GM19324 (cell line): ENCODE measurements around the gene RIMS4.

Source experiments
- ATAC-seq: cut with Tn5 transposase; IDR thresholded peaks from one replicate; pipeline ENCODE4 v1.9.1; 2021; ENCODE audit warnings: mild to moderate bottlenecking, moderate library complexity; ENCODE audit not compliant: unreplicated experiment, low FRiP score

Gene RIMS4

GRCh38 chr20:44796758-44797457 lies 13.4 kb downstream of the RIMS4 start:
- ATAC-seq = no peak

GRCh38 chr20:44796311-44796710 lies 14.0 kb downstream of the RIMS4 start:
- ATAC-seq = no peak

- ATAC-seq = no peak
Observed at GRCh38 chr20:44795836-44796235, 14.5 kb downstream of the RIMS4 start.

- ATAC-seq = no peak
Observed at GRCh38 chr20:44792796-44793195, 17.6 kb downstream of the RIMS4 start.

GRCh38 chr20:44790638-44791393 lies 19.5 kb downstream of the RIMS4 start:
- ATAC-seq = no peak

DNA sequence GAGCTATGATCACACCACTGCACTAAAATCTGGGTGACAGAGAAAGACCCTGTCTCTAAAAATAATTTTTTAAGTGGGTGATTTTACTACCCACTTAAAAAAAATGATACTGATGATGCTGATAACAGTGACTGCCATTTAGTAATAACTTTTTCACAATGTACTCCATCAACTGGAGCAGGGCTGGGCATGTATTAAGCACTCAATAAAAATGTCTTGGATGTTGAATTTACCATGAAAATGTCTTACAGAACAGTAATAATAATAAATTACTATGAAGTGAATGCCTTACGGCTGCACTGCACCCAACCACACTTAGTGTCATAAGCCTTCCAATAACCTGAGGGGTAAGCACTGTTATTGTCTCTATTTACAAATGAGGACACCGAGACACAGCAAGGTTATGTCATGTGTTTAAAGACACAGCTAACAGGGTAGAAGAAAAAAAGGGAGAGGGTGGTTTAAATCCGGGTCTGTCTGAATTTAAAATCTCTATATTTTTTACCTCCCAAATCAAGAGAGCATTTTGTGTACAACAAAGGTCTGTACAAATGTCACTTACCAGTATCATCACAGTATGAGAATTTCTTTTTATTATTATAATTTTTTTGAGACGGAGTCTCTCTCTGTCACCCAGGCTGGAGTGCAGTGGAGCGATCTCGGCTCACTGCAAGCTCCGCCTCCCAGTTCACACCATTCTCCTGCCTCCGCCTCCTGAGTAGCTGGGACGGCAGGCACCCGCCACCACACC lies 21.5 kb downstream of the RIMS4 start:
- no peak for ATAC-seq

DNA sequence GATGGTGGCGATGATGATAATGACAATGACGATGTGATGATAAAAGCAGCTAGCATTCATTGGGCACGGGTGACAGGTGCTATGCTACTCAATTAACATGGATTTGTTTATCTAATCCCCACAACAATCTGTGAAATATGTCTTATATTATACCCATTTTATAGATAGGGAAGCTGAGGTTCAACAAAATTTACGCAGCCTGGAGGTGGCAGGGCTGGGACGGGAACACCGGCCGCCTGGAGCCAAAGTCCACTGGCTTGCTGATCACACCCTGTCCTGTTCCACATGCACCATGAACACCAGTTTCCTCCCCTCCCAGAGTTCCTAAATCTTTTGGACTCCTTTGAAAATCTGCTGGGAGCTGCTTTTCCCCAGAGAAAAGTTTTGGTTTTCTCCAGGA lies 23.0 kb downstream of the RIMS4 start:
- ATAC-seq = no peak

DNA sequence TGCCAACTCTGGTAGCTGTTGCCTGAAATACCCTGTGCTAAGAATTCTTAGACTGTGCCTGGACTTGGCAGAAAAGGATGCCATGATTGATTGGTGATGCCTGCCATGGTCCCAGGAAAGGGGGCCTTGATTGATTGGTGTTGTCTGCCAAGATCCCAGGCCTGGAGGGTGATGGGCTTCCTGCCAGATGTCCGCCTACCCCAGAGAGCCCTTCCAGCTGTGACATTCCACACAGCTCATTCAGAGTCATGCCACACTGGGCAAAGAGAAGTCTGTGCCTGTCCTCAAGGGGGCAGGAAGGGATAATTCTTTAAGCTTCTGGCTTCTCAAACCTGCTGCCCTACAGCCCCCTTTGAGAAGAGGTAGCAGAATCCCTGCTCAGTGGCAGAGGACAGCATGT lies 24.6 kb downstream of the RIMS4 start:
- no peak for ATAC-seq

DNA sequence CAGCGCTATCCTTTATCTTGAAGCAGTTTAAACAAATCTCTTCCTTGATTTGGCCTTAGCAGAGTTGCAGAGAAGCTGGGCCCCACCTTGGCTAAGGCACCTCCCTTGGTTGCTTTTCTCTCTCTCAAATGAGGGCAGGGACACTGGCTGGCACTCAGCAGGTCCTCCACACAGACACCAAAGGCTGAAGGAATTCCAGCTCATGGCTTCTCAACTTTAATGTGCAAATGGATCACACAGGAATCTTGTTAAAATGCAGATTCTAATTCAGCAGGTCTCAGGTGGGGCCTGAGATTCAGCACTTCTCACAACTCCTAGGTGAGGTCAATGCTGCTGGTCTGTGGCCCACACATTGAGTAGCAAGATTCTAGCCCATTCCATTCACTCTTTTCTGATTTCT lies 25.7 kb downstream of the RIMS4 start:
- no peak for ATAC-seq

- no peak for ATAC-seq
Observed at GRCh38 chr20:44781791-44782190, 28.6 kb downstream of the RIMS4 start.

GRCh38 chr20:44781118-44781517 lies 29.2 kb downstream of the RIMS4 start:
- no peak for ATAC-seq

DNA sequence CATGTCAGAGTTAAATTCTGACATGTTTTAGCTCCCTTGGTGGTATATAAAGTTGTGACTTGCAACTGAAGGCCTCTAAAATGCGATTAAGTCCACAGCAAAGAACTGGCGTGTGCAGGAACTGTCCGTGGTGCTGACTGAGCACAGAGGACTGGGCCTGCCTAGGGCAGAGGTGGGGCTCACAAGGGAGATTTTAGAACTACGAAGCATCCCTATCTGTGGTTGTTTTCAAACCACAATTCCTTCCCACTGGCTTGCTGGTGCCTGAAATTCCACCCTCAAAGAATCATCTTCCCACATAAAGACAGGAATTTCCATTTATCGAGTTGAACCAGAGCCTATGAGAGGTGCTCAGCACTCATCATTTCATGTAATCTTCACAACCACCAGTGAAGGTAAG lies 30.1 kb downstream of the RIMS4 start:
- no peak for ATAC-seq

DNA sequence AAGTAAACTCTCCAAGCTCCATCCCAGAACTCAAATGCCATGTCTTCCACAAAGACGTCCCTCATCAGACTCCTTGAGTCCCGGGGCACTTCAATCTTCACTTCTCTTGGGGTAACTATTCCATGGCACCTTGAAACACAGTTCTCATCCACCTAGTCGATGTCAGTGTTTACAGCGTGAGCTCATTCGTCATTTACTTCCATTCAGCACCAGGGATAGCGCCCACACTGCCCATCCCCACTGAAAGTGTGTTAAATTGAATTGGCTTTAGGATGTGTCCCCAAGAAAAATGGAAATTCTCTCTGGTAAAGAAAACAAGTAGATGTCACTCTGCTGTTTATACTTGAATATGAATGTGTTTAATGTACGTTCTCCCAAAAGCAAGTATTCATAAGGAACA lies 33.4 kb downstream of the RIMS4 start:
- ATAC-seq = no peak

DNA sequence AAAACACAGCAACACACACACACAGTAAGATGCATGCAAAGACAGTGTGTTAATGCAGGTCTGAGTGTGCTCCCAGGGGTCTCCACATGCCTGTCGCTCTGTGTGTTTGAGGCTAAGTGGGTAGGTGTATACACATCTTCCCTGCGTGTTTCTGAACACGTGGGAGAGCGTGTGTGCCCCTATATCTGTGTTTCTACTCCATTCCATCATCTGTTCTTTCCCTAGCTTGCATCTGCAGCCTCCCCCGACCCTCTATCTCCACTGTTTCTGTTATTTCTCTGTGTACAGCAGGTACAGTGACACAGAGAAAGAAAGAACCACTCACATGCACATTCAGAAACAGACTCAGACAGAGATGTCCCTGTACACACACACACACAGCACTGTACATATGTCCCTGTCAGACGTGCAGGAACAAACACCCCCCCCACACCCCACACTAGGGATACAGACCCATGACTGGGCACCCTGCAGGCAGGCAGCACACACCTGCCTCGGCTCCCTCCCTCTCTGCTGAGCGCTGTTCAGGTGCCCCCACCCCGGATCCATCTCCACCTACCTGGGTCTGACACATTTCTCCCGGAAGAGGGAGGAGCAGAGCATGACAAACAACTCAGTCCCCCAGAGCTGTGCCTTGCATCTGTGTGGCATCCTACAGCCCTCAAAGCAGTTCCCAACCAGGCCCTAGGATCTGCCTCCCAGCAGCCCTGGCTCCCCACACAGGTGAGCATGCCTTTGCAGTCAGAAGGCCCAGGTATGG lies 37.1 kb downstream of the RIMS4 start:
- no peak for ATAC-seq

DNA sequence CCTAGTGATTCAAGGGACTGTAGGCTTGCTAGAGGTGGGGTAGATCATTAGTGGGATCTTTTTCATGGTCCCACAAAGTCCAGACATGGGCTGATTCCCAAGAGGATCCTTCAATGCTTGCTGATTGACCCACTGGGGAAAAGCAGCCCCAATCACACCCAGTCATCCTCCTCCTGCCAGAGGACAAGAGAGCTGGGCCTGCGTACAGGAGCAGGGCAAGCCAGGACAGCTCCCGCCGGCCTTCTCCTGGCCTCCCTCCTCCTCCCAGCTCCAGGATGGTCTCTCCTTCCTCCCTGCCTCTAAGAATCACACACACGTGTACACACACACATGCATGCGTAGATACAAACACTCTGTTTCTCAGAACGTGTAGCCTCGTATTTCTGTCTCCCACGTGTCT lies 37.7 kb downstream of the RIMS4 start:
- ATAC-seq = no peak

- no peak for ATAC-seq
Observed at GRCh38 chr20:44771172-44771535, 39.2 kb downstream of the RIMS4 start.

GRCh38 chr20:44770484-44771171 lies 39.7 kb downstream of the RIMS4 start:
- ATAC-seq = no peak

GRCh38 chr20:44769481-44769863 lies 40.9 kb downstream of the RIMS4 start:
- no peak for ATAC-seq

- no peak for ATAC-seq
Observed at GRCh38 chr20:44768854-44769480, 41.4 kb downstream of the RIMS4 start.

GRCh38 chr20:44768256-44768655 lies 42.1 kb downstream of the RIMS4 start:
- ATAC-seq = no peak
